GM12891 (cell line): ENCODE measurements around the gene ADM2.

Experiments used
- PAX5 ChIP-seq: IDR thresholded peaks from 2 replicates; pipeline ENCODE4 v1.6.1; 2011; ENCODE audit warnings: low read length, moderate library complexity, mild to moderate bottlenecking; ENCODE audit not compliant: insufficient read depth, severe bottlenecking
- POLR2A ChIP-seq: IDR thresholded peaks from 2 replicates; pipeline ENCODE4 v1.6.1; 2011; ENCODE audit warnings: low read depth, low read length, control low read depth
- POLR2AphosphoS5 ChIP-seq: IDR thresholded peaks from 2 replicates; pipeline ENCODE4 v1.6.1; 2011; ENCODE audit warnings: low read depth, low read length, control low read depth
- POU2F2 ChIP-seq: IDR thresholded peaks from 2 replicates; pipeline ENCODE4 v1.6.1; 2011; ENCODE audit warnings: low read depth, mild to moderate bottlenecking, control low read depth, low read length, moderate library complexity
- TAF1 ChIP-seq: IDR thresholded peaks from 2 replicates; pipeline ENCODE4 v1.6.1; 2011; ENCODE audit warnings: low read depth, low read length, control low read depth

- TF ChIP-seq POLR2A, result no peak
- TF ChIP-seq POLR2AphosphoS5, result no peak
- TF ChIP-seq PAX5, result no peak
- no peak for TF ChIP-seq TAF1
- TF ChIP-seq POU2F2, result no peak
Observed at GRCh38 chr22:50432131-50432876, 49.0 kb upstream of the ADM2 start.
